GM12875 (cell line): ENCODE measurements around the gene PANK4.

ENCODE experiments used
- H3K4me3 ChIP-seq: one replicate; pipeline ENCODE4 v1.5.1; 2011; ENCODE audit warnings: low read depth, low read length, control low read depth
- TF ChIP-seq, protein P1 (sequence below): IDR thresholded peaks from 2 replicates; pipeline ENCODE4 v1.5.1; 2011; ENCODE audit warnings: low read depth, mild to moderate bottlenecking, control low read depth, inconsistent platforms, low read length, moderate library complexity, borderline replicate concordance; ENCODE audit not compliant: insufficient read depth

The PANK4 gene

DNA sequence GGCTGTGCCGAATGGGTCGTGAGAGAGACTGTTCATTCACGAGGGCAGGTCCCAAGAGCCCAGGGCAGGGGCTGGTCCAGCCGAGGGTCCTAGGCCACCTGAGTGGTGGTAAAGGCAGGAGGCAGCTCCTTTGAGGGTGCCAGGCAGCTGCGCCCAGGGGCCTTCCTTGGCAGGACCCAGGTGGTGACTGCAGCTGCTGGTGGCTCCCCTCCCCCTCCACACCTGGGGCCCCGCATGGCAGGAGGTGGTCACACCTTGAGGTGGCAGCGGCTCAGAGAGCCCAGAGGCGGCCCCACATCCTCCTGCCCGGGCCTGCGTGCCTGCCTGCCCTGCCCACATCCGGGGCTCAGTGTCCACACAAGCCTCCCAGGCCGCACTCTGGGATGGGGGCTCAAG lies 60.1 kb downstream of the PANK4 start:
- TF ChIP-seq, protein P1, sequence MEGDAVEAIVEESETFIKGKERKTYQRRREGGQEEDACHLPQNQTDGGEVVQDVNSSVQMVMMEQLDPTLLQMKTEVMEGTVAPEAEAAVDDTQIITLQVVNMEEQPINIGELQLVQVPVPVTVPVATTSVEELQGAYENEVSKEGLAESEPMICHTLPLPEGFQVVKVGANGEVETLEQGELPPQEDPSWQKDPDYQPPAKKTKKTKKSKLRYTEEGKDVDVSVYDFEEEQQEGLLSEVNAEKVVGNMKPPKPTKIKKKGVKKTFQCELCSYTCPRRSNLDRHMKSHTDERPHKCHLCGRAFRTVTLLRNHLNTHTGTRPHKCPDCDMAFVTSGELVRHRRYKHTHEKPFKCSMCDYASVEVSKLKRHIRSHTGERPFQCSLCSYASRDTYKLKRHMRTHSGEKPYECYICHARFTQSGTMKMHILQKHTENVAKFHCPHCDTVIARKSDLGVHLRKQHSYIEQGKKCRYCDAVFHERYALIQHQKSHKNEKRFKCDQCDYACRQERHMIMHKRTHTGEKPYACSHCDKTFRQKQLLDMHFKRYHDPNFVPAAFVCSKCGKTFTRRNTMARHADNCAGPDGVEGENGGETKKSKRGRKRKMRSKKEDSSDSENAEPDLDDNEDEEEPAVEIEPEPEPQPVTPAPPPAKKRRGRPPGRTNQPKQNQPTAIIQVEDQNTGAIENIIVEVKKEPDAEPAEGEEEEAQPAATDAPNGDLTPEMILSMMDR, result no peak
- no peak overlapping the region for H3K4me3 ChIP-seq

DNA sequence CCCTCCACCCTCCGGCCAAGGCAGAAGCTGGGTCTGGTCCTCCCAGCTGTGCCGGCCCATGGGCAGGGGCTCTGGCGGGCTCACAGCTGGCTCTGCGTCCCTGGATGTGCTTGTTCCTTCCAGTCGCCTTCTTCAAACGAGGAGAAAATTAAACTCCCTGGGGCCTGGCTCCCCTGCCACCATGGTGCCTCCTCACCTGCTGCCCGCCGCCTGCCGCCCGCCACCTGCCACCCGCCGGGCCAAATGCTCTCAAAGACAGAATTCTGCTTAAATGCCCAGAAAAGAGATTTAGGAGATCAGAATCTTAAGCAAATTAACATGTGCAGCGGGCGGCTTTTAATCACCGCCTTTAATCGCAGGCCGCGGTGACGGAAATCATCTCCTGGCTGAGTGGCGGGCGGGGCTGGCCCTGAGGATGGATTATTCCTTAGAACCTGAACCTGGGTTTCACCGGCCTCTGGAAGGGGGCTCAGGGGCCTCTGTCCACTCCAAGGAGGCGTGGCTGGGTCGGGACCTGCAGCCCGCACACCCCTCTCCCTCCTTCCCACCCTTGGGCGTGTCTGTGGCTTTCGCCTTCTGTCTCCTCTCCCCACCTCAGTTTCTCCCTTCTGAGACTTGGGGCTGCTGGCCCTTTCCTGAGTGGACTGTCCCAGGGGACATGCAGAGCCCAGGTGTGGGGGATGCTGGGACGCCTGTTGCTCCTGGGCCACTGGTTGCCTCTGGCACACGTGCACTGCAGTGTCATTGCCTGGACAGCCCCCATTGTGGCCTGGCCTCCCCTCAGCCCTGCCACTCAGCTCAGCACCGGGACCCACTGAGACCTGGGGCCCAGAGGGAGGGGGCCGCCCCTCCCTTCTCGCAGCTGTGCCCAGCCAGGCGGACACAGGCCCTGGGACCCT lies 60.8 kb downstream of the PANK4 start:
- TF ChIP-seq, protein P1, result no peak
- H3K4me3 ChIP-seq, result no peak overlapping the region

DNA sequence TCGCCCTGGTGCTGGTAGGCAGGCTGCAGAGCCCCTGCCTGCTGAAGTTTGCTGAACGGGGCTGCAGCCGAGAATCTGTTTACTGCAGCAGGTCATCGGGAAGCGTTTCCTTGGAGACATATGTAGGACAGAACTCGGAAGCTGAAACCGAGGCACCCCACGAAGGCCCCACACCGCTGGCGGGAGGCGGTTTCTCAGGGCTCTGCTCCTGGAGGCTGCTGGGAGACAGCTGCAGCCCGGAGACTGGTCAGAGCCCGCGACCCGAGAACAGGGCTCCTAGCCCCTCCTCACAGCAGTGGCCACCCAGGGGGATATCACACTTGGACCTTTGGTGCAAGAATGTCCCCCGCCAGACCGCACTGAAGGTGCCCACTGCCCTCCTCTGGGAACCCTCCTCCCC lies 63.0 kb downstream of the PANK4 start:
- H3K4me3 ChIP-seq, result no peak overlapping the region
- TF ChIP-seq, protein P1, result no peak

DNA sequence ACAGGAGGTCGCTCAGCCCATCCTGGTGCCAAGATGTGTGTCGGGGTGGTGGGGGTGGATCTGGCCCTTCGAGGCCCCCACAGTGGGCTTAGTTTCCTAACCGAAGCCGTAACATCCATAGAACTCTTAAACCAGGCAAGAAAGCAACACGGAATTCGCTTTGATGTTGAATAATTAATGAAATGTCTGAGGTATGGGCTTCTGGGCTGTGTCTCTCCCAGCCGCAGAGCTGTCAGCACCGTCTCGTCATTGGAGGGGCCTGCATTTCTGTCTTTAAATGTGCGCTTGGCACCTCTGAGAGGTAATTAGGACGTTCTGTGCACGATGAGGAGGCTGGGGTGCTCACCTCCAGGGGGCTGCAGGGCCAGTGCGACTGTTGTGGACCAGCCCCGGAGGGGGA lies 63.6 kb downstream of the PANK4 start:
- TF ChIP-seq, protein P1, result no peak
- no peak overlapping the region for H3K4me3 ChIP-seq

DNA sequence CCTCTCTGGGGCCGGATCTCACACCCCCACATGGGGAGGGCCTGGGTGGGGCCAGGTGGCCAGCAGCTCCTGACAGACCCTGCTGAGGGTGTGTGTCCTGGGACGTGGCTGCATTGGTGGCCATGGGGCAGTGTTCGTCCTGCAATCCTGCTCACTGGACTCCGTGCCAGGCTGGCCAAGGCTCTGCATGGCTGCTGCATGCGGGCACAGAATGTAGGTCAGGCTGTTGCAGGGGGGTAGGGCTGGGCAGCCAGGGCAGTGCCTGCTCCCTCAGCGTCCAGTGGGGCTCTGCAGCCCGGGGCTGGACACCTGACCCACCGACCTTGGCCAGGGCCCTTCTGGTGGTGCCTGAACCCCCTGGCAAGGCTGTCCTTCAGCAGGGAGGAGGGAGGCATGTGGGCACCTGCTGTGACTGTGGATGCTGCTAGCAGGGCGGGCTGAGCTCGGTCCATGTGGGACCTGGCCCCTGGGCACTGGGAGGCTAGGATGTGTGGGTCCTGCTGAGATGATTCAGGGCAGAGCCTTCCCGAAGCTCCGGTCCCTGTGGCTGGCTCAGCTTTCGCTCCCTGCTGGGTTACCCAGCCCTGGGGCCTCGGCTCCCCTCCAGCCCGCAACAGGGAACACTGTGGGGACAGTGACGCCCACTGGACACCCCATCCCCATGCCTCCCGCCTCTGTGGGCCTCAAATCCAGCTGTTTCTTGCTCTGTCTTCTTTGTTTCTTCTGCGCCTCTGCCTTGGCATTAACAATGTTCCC lies 65.2 kb downstream of the PANK4 start:
- H3K4me3 ChIP-seq, result no peak overlapping the region
- TF ChIP-seq, protein P1, result no peak

DNA sequence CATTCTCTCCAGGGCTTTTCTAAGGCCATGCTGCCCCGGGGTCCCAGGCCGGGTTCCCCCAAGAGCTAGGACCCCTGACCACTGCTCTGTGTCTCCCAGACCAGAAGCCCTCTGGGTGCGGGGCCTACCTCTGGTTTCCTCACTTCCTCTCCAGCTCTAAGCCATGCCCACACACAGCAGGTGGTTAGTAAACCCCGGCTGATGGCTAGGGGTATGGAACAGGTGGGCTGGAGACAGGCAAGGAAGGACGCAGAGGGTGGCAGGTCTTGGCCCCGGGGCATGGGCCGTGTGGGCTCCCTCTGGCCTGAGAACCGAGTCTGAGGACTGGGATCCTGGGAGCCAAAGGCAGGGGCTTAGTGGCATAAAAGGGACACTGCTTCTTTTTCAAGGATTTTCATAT lies 66.2 kb downstream of the PANK4 start:
- TF ChIP-seq, protein P1, result no peak
- H3K4me3 ChIP-seq, result no peak overlapping the region
